ENCODE results near the gene DAPP1. TPM values are rescaled to one million over a fixed set of nuclear protein-coding genes. Genes with fewer than 3 reads are reported as not detected.

DAPP1 gene
- total and polyA plus RNA-seq, 10 of the 15 experiments (the other 5 are each of a cell fraction or from before 2014, with no cell fraction given), result 46.5 to 147 (median 74.2) TPM

DNA sequence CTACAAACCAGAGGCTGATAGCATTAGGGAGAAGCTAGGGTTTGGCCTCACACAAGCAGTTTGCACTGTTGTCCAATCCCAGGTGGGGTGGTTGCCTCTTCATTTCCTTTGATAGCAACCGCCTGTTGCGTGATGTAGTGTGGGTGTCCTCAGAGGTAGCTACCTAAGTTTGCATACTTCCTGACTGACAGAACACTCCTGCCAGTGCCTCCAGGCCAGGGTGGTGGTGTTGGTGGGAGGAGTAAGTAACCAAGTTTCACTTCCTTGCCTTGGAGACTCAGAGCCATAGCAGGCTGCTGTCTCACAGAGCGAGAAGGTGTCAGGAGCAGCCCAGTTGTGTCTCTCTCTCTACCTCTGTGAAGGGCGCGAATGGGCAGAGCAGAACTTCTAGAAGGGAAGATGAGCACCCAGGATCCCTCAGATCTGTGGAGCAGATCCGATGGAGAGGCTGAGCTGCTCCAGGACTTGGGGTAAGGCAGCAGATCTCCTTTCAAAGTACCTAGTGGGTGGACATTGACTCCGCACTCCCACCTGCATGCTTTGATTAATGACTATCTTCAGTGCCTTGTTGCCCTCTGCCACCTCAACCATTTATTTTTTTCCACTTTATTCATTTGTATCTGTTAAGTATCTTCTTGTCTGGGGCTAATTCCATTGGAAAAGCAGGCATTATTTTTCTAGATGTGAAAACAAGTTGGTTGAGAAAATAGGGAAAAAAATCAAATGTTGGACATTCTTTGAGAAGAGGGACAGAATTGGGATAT lies at the start of gene DAPP1 (continued):
- TF ChIP-seq, protein P1, sequence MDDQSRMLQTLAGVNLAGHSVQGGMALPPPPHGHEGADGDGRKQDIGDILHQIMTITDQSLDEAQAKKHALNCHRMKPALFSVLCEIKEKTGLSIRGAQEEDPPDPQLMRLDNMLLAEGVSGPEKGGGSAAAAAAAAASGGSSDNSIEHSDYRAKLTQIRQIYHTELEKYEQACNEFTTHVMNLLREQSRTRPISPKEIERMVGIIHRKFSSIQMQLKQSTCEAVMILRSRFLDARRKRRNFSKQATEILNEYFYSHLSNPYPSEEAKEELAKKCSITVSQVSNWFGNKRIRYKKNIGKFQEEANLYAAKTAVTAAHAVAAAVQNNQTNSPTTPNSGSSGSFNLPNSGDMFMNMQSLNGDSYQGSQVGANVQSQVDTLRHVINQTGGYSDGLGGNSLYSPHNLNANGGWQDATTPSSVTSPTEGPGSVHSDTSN (IDR thresholded peaks at IDR 0.05; ENCODE audit: insufficient replicate concordance, low read depth, low read length), result peak; percentile 89
- no peak for TF ChIP-seq ZNF622 (IDR thresholded peaks at IDR 0.05)
- TF ChIP-seq NRF1 (conservative IDR thresholded peaks at IDR 0.05; ENCODE audit: low read depth, low read length), result no peak
- TF ChIP-seq CHD4 (IDR thresholded peaks at IDR 0.05), result no peak
- TF ChIP-seq CBFB (IDR thresholded peaks at IDR 0.05; ENCODE audit: low read depth), result peak; percentile 86; the same call in 1 of the 2 replicates
- no peak for TF ChIP-seq RAD51 (IDR thresholded peaks at IDR 0.05)
- TF ChIP-seq BRCA1 (IDR thresholded peaks at IDR 0.05; ENCODE audit: low read depth, low read length), result no peak
- TF ChIP-seq IRF4 (IDR thresholded peaks at IDR 0.05; ENCODE audit: low read depth, low read length), result peak; percentile 89
- TF ChIP-seq GATAD2B (conservative IDR thresholded peaks at IDR 0.05; ENCODE audit: low read depth), result no peak; the same call in 1 of the 2 replicates
- peak; percentile 69 for TF ChIP-seq MXI1 (IDR thresholded peaks at IDR 0.05; ENCODE audit: low read depth, low read length)
- no peak for TF ChIP-seq ZNF384 (IDR thresholded peaks at IDR 0.05; ENCODE audit: borderline replicate concordance, low read depth, low read length)
- TF ChIP-seq NFYB (IDR thresholded peaks at IDR 0.05; ENCODE audit: insufficient read depth, low read depth, low read length), result peak; percentile 70; the same call in 1 of the 2 replicates
- TF ChIP-seq, protein P2, sequence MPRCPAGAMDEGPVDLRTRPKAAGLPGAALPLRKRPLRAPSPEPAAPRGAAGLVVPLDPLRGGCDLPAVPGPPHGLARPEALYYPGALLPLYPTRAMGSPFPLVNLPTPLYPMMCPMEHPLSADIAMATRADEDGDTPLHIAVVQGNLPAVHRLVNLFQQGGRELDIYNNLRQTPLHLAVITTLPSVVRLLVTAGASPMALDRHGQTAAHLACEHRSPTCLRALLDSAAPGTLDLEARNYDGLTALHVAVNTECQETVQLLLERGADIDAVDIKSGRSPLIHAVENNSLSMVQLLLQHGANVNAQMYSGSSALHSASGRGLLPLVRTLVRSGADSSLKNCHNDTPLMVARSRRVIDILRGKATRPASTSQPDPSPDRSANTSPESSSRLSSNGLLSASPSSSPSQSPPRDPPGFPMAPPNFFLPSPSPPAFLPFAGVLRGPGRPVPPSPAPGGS (IDR thresholded peaks at IDR 0.05; ENCODE audit: borderline replicate concordance, insufficient read depth, low read depth, low read length, poor library complexity, severe bottlenecking), result no peak
- no peak for TF ChIP-seq FOXK2 (IDR thresholded peaks at IDR 0.05)
- TF ChIP-seq JUNB (IDR thresholded peaks at IDR 0.05), result no peak
- no peak for TF ChIP-seq HDAC6 (IDR thresholded peaks at IDR 0.05; ENCODE audit: unreplicated experiment)
- no peak for TF ChIP-seq MYB (IDR thresholded peaks at IDR 0.05; ENCODE audit: borderline replicate concordance, low read depth, low read length)
- TF ChIP-seq RUNX3 (IDR thresholded peaks at IDR 0.05; ENCODE audit: low read length), result peak; percentile 67
- TF ChIP-seq YY1 (IDR thresholded peaks at IDR 0.05; ENCODE audit: low read depth, low read length), result no peak; the same call in 1 of the 2 replicates
- TF ChIP-seq, protein P3, sequence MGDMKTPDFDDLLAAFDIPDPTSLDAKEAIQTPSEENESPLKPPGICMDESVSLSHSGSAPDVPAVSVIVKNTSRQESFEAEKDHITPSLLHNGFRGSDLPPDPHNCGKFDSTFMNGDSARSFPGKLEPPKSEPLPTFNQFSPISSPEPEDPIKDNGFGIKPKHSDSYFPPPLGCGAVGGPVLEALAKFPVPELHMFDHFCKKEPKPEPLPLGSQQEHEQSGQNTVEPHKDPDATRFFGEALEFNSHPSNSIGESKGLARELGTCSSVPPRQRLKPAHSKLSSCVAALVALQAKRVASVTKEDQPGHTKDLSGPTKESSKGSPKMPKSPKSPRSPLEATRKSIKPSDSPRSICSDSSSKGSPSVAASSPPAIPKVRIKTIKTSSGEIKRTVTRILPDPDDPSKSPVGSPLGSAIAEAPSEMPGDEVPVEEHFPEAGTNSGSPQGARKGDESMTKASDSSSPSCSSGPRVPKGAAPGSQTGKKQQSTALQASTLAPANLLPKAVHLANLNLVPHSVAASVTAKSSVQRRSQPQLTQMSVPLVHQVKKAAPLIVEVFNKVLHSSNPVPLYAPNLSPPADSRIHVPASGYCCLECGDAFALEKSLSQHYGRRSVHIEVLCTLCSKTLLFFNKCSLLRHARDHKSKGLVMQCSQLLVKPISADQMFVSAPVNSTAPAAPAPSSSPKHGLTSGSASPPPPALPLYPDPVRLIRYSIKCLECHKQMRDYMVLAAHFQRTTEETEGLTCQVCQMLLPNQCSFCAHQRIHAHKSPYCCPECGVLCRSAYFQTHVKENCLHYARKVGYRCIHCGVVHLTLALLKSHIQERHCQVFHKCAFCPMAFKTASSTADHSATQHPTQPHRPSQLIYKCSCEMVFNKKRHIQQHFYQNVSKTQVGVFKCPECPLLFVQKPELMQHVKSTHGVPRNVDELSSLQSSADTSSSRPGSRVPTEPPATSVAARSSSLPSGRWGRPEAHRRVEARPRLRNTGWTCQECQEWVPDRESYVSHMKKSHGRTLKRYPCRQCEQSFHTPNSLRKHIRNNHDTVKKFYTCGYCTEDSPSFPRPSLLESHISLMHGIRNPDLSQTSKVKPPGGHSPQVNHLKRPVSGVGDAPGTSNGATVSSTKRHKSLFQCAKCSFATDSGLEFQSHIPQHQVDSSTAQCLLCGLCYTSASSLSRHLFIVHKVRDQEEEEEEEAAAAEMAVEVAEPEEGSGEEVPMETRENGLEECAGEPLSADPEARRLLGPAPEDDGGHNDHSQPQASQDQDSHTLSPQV (IDR thresholded peaks at IDR 0.05), result no peak
- TF ChIP-seq, protein P4, sequence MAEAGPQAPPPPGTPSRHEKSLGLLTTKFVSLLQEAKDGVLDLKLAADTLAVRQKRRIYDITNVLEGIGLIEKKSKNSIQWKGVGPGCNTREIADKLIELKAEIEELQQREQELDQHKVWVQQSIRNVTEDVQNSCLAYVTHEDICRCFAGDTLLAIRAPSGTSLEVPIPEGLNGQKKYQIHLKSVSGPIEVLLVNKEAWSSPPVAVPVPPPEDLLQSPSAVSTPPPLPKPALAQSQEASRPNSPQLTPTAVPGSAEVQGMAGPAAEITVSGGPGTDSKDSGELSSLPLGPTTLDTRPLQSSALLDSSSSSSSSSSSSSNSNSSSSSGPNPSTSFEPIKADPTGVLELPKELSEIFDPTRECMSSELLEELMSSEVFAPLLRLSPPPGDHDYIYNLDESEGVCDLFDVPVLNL (IDR thresholded peaks at IDR 0.05; ENCODE audit: low read depth, low read length), result no peak
